Astrocyte of the cerebellum (primary cell): ENCODE results near the gene NUDT22.

Source experiments
- DNase-seq: peaks from one replicate; pipeline ENCODE4 v3.0.0-alpha.2; 2011; ENCODE audit warnings: low read depth
- H3K4me3 ChIP-seq: 2 replicates; pipeline ENCODE4 v1.5.1; 2011; ENCODE audit warnings: mild to moderate bottlenecking, low read depth, low read length, moderate library complexity
- CTCF ChIP-seq: IDR thresholded peaks from 2 replicates; pipeline ENCODE4 v1.5.1; 2012; ENCODE audit warnings: low read length, low read depth, moderate library complexity, mild to moderate bottlenecking; ENCODE audit errors: missing control alignments
- in situ Hi-C: cut with HindIII; loops from 2 replicates; pipeline ENCODE4 v1.10.0; 2017; ENCODE audit warnings: low sequenced_read_pairs

Gene NUDT22

DNA sequence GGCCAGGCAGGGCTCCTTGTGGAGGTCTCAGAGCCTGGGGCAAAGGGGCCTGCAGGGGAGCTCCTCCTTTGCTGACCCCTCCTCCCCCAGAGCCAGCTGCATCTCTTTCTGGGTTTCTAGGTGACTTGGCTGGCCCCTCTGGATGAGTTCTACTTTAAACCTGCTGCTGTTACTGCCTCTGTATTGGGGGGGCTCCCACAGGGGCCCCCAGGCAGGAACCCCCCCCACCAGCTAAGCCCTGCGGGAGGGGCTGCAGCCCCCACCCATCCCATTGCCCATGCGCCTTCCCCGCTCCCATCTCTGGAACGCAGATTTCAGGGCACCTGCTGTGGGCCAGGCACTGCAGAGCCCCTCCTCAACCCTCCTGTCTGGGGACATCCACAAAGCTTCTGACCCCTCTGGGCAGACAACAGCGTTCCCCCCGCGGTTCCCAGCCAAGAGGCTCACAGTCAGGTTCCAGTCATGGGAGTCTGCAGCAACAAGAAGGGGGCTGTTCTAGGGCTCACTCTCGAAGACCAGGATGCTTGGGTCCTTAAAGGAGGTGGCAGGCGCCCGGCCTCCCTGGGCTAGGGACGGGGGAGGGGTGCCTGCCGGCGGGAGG, 24.4 kb downstream of the NUDT22 start:
- in situ Hi-C loops, result no loop called here
- no peak for TF ChIP-seq CTCF
- peak overlapping the region; percentile 50 for H3K4me3 ChIP-seq
- DNase-seq, result no peak

DNA sequence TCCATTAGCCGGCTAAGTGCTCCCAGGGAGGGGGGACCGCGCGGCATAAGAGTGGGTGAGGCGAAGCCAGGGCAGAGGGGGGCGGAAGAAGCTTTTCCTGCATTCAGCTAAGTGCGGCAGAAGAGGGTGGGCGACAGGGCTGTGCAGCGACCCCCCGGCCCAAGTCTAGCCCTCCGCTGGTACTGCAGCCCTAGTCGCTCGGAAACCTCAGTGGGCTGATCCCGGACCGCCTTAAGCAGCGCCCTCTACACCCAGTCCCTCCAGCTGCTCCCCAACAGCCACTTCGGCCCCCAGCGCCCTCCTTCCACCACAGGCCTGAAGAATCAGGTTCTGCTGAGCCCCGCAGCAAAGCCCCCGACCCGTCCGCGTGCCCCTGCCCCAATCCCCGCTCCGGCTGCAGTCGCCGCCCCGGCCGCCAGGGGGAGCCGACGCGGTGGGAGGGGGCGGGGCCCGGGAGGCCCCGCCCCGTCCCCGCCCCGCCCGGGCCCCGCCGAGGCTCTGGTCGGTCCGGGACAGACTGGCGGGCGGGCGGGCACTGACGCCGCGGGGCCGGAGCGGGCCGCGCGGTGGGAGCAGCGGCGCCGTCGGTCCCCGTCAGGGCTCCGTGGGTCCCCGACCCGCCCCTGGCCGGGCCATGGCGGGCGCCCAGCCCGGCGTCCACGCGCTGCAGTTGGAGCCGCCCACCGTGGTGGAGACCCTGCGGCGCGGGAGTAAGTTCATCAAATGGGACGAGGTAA, 25.1 kb downstream of the NUDT22 start, which contains the start of gene PLCB3:
Gene PLCB3, plus strand, starts transcription at position 515 of the 737 bp plus-strand sequence. Its CDS starts 120 bp downstream, at position 635.
- DNase-seq, result no peak
- peak within 1 kb of the TSS; percentile 50 for H3K4me3 ChIP-seq
- in situ Hi-C loops, result no loop called here
- TF ChIP-seq CTCF, result peak; percentile 53

DNA sequence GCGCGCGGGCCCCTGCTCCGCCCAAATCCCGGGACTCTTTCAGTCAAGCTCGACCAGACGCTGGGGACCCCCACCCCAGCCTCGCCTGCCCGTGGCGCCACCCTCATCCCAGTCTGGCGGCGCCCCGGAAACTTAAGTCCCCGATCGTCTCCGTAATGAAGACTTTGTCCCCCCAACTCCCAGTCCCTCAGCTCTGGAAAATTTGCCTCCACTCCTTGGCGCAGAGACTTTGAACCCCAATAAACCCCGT, 25.6 kb downstream of the NUDT22 start:
- DNase-seq, result no peak
- H3K4me3 ChIP-seq, result peak overlapping the region; percentile 50
- TF ChIP-seq CTCF, result no peak
- in situ Hi-C loops, result no loop called here

DNA sequence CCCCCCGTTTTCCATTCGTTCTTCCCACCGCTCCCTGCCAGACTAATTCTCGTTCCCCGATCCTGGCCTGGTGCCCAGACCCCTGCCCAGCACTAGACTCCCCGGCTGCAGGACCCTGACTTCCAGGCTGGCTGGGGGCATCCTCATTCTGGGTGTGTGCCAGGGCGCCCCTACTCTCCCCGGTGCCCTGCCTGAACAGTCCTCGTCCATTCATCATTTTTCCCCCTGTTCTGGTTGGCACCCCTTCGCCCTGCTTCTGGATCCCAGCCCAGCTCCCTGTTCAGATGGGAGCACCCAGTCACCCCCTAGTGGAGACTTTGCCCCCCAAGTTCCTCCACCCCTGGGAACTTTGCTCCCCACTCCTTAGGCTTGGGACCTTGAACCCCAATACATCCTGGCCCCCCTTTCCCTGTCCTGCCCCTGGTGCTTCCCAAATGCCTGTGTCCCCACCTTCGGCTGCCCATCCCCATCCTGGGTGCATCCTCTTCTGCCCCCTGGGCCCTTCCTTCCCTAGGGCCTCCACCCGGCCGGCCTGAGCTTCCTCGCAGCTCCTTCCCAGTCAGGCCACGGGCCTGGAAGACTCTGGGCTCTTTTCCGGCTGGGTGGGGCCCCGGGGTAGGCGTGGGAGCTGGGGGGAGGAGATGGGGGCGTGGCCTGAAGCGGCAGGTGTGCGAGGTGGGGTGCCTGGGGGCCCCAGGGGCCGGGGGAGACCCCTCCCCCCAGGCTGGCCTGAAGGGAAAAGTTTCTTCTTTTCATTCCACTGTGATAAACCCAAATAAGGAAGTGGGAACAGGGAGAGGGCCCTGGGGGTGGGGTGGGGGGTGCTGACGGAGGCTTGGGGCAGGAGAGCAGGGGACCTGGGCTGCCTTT, 26.2 kb downstream of the NUDT22 start:
- peak overlapping the region; percentile 50 for H3K4me3 ChIP-seq
- in situ Hi-C loops, result no loop called here
- TF ChIP-seq CTCF, result peak; percentile 49
- no peak for DNase-seq

- no peak for TF ChIP-seq CTCF
- no peak for DNase-seq
- in situ Hi-C loops, result no loop called here
- H3K4me3 ChIP-seq, result peak overlapping the region; percentile 50
Observed at GRCh38 chr11:64253043-64253442, 27.0 kb downstream of the NUDT22 start.

DNA sequence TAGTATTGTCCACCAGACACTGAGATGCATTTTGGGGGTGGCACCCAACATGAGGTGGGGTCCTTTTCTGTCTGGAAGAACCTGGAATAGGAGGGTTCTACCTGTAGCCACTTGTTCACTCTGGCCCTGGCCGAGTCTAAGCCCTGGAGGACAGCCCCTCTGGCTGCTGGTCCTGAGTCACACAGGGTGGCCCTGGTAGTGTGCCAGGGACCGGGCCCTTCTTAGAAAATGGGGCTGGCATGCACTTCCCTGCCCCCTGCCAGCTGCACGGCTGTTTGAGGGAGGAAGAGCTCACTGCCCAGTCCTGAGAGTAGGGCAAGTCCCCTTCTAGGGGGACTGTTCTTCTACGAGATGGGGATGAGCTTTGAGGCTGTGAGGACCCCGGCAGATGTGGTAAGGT, 27.4 kb downstream of the NUDT22 start:
- in situ Hi-C loops, result no loop called here
- TF ChIP-seq CTCF, result no peak
- no peak for DNase-seq
- no peak overlapping the region for H3K4me3 ChIP-seq
